GM21723 (cell line): Measurements from ENCODE around the gene ARAP2.

Experiments used
- ATAC-seq: cut with Tn5 transposase; IDR thresholded peaks from one replicate; pipeline ENCODE4 v1.9.1; 2021; ENCODE audit warnings: mild to moderate bottlenecking, moderate library complexity; ENCODE audit not compliant: unreplicated experiment

The ARAP2 gene

DNA sequence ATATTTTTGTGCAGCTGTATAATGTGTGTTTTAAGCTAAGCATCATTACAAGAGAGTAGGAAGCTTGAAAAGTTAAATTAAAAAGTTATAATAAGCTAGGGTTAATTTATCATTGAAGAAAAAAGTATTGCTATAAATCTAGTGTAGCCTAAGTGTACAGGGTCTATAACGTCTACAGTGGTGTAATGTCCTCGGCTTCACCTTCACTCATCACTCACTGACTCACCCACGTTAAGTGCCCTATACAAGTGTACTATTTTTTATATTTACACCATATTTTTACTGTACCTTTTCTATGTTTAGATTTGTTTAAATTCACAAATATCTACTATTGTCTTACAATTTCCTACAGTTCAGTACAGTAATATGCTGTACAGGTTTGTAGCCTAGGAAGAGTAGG lies 23.5 kb downstream of the ARAP2 start:
- no peak for ATAC-seq

DNA sequence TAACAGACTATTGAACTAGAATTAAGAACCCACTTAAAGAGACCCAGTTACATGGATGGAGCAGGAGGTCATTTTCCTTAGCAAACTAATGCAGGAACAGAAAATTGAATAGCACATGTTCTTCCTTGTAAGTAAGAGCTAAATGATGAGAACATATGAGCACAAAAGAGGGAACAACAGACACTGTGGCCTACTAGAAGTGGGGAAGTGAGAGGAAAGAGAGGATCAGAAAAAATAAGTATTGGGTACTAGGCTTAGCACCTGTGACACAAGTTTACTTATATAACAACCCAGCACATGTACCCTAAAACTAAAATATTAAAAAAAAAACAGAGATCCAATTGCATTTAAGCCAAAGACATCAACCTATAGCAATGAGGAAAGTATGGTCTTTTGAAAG lies 26.2 kb downstream of the ARAP2 start:
- peak; percentile 72 for ATAC-seq

DNA sequence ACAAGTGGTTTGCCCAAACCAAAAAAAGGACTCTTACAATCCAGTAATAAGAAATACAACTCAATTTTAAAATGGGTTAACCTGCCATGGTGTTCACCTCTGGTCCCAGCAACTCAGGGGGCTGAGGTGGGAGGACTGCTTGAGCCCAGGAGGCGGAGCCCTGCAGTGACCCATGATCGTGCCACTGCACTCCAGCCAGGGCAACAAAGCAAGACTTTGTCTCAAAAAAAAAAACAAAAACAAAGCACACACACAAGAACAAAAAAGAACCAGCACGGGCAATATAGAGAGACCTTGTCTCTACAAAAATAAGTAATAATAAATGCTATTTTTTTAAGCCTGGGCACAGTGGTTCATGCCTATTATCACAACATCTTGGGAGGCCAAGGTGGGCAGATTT lies 28.7 kb downstream of the ARAP2 start:
- ATAC-seq, result no peak

DNA sequence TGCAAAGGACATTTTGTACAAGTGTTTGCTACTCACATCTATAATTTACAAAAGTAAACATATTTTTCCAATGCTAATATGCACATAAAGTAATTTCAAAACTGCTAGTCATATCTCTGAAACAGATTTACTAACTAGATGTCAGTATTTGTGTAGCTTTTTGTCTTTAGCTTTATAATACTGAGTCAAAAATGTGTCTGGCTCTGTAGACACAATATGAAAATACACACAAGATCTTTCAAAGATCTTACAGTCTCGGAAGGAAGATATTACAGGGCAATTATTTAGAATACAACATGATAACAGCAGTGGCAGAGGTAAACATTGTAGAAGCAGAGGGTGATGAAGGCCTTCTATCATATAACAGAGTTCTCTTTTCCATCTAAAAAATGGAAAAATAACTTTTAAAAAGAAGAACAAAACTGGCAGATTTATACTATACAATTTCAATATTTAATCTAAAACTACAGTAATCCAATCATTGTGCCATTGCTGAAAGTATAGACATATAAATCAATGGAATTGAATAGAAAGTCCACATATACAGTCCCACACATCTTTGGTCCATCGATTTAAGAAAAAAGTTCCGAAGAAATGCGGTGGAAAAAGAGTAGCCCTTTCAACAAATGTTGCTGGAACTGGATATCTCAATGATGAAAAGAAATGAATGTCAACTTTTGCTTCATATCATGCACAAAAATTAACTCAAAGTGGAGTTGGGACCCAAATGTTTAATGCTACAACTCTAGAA lies 29.4 kb downstream of the ARAP2 start:
- ATAC-seq, result no peak

DNA sequence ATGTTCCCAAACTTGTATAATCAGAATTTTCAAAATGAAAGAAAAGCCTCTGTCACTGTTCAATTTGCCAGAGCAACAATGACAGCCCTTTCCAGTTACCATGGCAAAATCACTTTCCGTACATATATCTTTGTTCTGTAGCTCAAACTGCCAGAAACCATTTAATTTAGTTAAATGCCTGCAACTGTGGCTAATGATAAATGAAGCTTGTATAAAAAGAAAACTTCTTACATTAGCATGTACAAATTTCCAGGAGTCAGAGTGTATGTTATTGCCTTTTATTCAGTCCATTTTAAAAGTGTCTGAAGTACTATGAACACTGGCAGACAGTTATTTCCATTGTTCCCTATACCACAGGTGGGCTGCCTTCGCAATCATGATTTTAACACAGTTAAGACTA lies 30.3 kb downstream of the ARAP2 start:
- ATAC-seq, result no peak

DNA sequence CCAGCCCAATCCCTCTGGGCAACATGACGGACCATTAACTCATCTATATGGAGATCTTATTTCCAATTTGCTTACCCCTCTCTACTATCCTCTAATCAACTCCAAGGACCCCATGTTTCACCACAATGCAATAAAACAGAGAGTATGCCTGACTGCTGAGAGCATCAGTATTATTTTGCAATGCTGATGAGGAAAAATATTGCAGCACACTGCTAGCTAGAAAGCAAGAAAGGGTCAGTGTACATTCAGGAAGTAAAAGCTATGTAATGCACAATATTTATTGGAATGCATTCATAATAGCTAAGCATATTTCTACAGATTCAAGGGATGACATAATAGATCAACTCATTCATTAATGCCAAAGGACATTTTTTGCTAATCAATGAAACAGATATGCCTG lies 33.2 kb downstream of the ARAP2 start:
- ATAC-seq, result no peak

DNA sequence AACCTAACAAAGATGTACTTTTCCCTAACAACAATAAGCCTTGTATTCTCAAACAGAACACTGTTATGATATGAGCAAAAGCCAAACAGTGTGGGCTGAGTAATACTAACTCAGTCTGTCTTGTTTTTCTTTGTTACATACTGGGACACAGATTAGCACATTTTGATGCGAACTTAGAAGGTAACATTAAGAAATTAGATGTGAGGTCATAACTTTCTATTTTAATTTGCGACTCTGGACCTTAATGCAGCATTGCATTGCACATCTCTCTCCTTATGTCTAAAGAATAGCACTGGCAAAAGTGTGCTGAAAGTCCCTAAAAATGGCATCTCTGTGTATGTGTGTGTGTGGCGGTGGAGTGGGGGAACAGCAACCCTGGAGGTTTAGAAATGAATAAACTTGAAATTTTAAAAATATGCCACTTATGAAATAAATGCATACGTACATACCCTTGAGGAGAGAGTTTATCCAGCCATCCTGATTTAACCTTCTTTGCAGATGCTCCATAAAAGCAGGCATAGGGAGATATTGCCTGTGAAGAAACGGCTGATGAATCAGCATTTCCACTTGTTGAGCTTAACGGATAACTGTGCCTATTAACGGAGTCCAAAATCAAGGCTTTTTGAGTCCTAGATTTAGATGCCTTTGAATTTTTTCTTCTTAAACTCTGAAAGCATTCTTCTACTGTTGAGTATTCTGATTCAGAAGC lies 34.2 kb downstream of the ARAP2 start:
- peak; percentile 46 for ATAC-seq

DNA sequence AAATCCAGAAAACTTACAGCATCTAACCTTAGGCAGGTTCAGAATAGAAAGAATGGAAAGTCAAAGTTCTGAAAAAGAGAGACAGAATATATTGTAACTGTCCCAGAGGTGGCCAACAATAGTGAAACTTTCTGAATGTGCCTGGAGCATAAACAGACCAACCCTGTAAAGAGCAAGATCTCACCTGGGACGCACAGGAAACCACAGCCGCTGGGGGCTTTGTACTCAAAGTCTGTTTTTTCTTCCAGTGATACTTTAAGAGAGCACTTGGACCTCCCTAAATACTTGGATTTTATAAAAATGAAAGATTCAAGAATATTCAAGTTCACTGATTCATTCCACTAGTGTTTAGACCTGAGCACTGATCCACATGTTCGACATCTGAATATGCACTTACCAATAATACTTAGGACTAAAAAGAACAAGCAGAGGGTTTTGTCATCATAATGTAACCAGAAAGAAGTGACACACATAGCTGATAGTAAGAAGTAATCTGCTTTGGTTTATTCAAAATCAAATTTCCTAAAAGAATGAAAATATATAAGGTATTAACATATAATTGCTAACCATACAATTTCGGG lies 35.3 kb downstream of the ARAP2 start:
- ATAC-seq, result peak; percentile 89

DNA sequence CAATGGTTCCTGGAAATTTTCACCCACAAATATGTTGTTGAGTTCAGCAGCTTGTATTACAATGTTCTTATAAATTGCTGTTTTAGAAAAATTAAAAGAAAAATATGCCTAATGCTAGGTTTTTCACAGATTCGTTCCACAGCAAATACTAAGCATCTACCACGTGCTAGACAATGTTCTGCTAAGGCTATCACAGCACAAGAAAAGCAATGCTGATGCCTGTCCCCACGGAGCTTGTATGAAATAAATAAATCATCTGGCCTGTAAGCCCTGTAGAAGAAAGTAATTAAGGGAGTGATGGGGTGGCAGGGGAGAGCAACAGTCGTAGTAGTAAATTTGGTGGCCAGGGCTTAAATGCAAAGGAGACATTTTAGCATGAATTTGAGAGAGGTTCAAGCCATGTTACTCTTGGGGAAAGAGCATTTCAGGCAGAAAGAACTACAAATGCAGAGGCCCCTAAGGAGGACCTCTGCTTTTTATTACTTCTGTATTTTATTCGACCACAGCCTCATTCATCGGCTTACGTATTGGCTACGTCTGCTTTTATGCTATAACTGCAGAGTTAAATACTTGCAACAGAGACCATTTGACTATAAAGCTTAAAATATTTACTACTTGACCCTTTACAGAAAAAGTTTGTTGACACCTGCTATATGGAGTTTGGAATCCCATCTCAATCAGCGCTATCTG lies 36.3 kb downstream of the ARAP2 start:
- ATAC-seq, result no peak

DNA sequence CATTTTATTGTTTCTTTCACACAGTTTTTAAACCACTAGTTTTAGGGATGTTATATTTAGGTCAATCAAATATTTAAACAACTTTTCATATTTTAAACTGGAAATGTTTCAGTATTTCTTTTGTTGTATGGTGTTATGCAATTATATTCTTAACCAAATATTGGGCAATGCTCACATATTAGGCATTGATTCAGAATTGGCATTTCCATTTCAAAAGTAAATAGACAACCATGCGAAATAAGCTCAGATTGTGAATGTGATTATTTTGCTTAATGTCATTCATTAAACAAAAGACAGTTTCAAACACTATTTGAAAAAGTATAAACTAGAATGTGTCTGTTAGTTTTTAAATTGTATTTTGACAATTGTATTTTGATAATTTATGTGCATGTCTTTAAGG lies 36.9 kb downstream of the ARAP2 start:
- no peak for ATAC-seq

DNA sequence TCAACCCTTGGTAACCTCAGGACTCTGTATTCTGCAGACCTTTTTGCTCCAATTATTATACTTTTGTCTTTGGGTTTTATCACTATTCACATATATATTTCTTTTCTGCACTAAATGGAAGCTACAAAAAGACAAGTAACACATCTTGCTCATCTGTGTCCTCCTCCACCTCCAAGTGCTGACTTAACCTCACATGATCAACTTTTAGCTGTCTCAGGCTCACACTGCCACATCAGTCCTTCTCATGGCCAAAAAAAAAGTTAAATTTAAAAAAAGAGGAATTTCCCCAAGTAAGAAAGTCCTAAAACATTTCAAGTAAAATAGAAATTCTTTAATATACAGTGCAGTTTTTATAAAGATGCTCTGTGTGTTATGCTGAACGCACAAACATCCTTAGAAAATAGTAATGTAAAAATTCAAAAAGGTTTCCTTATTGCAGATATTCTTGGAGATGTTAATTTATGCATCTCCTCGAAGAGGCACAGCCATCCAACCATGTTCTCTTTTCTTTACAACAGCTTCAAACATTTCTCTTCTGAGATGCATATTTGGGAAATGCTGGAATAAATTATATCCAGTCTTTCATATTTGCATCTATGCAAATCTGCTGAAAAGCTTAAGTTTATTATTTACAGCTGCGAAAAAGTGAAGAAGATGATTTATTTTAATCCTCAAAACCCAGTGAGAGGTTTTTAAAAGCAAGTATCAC lies 37.6 kb downstream of the ARAP2 start:
- ATAC-seq, result no peak

DNA sequence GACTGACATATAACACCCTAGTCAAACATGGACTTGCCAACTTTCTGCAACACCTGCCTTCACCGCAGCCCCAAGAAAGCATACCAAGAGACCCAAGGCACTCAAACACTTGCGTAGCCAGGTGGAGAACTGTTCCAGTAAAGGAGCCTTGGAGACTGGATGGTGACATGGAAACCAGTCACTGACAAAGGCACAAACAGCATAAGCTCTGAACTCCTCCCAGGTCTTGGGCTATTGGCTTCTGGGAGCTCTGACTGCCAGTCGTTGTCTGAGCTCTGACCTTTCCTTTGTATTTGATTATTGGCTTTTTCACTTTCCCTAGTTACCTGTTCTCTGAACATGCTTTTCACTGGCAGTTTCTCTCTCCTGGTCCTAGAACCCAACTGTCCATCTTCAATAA lies 38.3 kb downstream of the ARAP2 start:
- ATAC-seq, result no peak

DNA sequence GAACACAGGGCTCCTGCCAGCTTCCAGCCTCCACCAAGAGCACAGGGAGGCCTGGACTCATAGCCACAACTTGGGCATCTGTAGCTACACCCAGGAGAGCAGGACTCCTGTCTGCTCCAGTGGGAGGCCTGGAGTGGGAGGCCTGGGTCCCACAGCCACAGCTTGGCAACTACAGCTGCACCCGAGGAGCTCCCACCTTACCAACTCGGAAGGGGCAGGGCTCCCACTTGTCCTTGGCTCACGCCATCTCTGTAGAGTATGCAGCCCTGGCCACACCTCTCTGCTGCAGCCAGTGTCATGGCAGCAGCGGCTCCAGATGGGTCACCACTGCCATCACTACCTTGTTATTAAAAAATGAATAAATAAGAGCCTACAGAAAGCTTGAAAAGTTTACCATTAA lies 45.5 kb downstream of the ARAP2 start:
- ATAC-seq, result no peak

DNA sequence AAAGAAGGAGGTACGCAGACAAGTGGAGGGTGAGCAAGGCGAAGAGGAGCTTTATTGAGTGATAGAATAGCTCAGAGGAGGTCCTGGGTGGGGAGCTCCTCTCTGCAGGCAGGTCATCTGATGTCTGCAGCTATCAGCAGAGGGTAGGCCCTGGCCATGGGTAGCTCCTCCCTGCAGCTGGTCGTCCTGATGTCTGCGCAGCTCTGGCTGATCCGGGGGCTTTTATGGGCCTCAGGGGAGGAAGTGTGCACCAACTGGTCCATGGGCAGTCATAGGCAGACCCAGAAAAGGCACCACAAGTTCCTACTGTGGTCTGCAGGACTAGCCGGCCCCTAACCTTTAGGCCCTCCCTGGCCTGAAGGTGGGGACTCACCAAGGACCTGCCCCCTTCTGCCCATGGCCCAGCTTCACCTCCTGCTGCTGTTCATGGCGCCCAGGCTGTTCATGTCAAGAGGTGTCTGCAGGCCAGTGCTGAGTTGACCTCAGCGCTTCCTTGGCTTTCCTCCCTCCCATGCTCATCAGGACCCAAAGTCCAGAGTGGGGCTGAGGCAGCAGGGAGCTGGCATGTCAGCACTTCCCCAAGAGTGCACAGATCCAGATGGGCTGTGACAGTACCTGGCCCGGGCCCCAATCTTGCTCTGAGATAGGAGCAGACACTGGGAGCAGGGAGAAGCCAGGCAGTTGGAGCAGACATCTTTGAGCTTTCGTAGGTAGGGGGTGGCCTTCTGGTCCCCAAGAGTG lies 46.1 kb downstream of the ARAP2 start:
- ATAC-seq, result no peak

DNA sequence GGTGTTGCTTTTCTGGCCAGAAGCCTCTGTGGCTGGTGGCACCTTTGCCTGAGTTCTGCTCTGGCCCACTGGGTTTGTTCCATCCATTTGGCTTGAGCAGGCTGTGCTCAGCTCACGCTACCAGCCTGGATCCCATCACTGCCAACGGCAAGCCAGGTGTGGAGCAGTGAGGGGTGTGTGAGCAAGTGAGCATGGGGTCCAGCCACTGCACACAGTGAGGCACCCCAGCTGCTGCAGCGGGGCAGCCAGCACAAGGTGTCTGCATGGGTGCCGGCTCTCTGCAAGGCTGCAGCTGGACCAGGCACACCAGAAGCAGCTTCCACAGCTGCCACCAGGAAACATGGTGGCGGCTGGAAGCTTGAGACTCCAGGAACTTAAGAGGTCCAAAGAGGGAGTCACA lies 46.8 kb downstream of the ARAP2 start:
- ATAC-seq, result no peak

DNA sequence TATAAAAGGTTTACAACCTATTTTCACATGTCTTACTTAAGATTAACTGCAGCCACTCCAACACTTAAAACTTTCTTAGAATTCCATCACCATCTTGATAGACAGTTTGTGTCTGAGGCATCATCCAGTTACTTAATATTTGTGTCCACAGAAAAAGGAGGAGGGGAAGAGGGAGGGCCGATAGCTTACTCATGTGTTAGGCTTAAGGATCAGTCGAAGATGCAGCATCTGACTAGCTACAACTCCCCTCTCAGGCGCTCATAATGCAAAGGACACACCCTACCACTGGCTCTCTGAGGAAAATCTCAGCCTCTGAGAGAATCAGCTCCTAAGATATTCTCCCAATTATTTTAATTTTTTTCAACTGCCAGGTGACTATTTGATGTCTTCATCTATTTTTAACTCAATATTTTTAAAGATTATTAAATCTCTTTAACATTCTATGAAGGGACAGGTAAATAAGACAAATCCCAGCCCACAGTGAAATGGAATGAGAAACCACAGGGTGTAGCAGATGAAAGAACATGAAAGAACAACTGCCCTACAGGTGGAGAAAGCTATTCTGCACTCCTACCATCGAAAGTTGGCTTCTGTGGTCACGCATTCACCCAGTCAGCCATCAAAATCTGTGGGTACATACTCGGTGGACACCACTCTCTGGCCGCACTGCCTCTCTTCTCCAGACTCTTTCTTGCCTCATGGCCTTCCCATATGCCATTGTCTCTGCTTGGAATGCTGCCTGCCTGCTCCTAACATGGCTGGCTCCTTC lies 48.0 kb downstream of the ARAP2 start:
- ATAC-seq, result no peak

DNA sequence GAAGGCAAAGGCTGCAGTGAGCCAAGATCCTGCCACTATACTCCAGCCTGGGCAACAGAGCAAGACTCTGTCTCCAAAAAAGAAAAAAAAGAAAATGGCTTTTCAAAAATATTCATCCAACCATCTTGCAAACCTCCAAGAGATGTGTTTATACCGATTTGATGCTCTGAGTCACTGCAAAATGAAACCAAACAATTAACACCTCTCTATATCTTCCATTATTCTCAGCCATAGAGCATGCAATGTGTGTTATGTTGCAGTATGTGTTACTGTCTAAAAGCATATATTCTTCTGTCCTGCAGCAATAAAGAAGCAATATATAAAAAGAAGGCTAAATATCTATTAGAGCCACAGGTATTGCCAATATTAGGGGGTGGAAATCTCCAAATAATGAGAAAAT lies 51.4 kb downstream of the ARAP2 start:
- ATAC-seq, result no peak

DNA sequence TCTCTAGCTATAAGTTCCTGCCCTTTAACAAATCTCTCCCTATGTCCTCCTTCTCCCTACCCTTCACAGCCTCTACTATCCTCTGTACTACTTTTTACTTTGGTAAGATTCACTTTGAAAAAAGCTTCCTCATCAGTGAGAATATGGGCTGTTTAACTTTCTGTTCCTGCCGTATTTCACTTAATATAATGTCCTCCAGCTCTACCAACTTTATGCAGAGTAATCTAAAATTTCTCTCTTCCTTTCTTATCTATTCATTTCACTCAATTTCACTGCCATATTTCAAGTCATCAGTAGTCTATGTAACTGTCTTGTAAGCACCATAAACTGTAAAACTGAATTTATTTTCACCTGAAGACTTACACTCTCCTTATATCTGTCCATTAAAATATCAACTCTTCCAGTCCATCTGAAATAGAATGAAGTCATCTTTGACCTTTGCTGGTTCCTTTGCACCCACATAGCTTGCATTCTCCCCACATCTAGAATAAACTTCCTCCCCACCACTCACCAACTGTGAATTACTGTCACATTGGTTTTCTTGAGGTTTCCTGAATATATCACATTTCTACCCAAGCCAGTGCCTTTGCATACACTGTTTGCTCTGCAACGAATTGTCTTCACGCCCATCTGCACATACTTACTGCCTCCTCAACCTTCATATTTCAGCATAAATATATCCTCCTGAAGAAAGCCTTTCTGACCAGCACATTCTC lies 54.6 kb downstream of the ARAP2 start:
- peak; percentile 73 for ATAC-seq

DNA sequence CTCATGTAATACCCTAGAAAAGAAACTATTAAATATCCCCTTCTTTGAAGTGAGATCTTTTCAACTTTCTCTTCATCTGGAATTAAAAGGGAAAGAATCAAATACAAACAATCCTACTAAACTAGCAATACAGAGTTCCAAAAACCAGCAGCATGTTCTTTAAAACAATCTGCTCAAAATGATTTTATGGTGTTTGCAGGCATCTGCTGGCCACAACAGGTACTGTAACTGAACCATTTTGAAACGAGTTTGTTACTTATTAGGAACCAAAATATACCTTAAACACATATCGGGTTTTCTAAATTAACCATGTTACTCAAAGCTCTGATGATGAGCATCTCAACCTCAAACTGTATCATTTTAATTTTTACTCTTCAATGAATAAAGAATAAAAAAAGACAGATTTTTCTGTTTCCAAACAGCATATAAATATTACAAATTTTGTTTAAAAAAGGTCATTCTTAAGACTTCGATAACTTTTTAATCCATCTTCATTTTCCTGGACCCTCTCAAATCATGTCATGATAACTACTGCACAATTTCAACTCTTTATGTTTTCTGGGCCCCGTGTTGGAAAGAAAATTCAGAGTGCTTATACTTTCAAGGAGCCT lies 56.5 kb downstream of the ARAP2 start:
- no peak for ATAC-seq
